ENCODE measurements around the gene SPANXN2. TPM values are rescaled to one million over a fixed set of nuclear protein-coding genes. Genes with fewer than 3 reads are reported as not detected.

The SPANXN2 gene
- total and polyA plus RNA-seq, 4 donors = not detected

GRCh38 chrX:143733866-143734265 is 13.3 kb upstream of the SPANXN2 start (continued):
- TF ChIP-seq CTCF (IDR thresholded peaks at IDR 0.05; ENCODE audit: low read depth, low read length, missing input control) (no peak), HNF4A (conservative IDR thresholded peaks at IDR 0.05) (no peak), RAD21 (IDR thresholded peaks at IDR 0.05) (no peak)
- TF ChIP-seq, protein P1, sequence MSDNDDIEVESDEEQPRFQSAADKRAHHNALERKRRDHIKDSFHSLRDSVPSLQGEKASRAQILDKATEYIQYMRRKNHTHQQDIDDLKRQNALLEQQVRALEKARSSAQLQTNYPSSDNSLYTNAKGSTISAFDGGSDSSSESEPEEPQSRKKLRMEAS (IDR thresholded peaks at IDR 0.05) = no peak

- Histone ChIP-seq H3K4me1 (ENCODE audit: control insufficient read depth in 4 of 4, insufficient read depth in 4 of 4, low read length in 3 of 4) (no peaks in the 10 kb centered on the region), H3K9me3 (ENCODE audit: control insufficient read depth in 4 of 4, low read length in 3 of 4) (no peaks in the 10 kb centered on the region), H3K9ac (ENCODE audit: low read depth in 1 of 2, low read length in 2 of 2) (no peak overlapping the region), H3K4me3 (ENCODE audit: low read depth in 1 of 3, low read length in 3 of 3) (no peak overlapping the region), H3K27ac (ENCODE audit: low read depth in 1 of 2, low read length in 2 of 2) (no peak overlapping the region), H3K36me3 (ENCODE audit: control insufficient read depth in 4 of 4, insufficient read depth in 3 of 4, low read depth in 1 of 4, low read length in 3 of 4) (no peaks in the 10 kb centered on the region), H3K27me3 (ENCODE audit: control insufficient read depth in 4 of 4, insufficient read depth in 4 of 4, low read length in 3 of 4) (no peaks in the 10 kb centered on the region)
- no peak for DNase-seq (ENCODE audit: low spot score)
- 92% methylated on average over 17 of the region's 17 CpGs for WGBS
- no peak for TF ChIP-seq FOXA2 (IDR thresholded peaks at IDR 0.05)
- TF ChIP-seq HNF4A (conservative IDR thresholded peaks at IDR 0.05) = no peak
Measured at GRCh38 chrX:143726296-143726695, 5.7 kb upstream of the SPANXN2 start.

DNA sequence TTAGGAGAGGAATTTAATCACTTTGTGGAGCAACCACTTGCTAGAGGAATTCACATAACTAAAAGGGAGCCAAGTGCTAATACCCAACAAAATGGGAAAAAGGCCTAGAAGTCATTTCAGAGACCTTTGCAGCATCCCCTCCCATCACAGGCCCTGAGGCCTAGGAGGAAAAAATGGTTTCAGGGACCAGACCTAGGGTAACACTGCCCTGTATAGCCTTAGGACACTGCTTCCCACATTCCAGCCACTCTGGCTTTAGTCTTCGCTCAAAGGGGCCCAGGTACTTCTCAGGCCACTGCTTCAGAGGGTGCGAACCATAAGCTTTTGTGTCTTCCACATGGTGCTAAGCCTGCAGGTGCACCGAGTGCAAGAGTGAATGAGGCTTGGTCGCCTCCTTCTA is 19.1 kb downstream of the SPANXN2 start:
- TF ChIP-seq SP1 (IDR thresholded peaks at IDR 0.05) (no peak), NR2F2 (IDR thresholded peaks at IDR 0.05) (no peak), YY1 (IDR thresholded peaks at IDR 0.05) (no peak), CTCF (IDR thresholded peaks at IDR 0.05; ENCODE audit: low read depth, low read length, missing input control) (no peak), FOXA2 (IDR thresholded peaks at IDR 0.05) (no peak), REST (IDR thresholded peaks at IDR 0.05) (no peak), EGR1 (IDR thresholded peaks at IDR 0.05; ENCODE audit: low read depth in 2 of 2) (no peak), RXRA (IDR thresholded peaks at IDR 0.05) (no peak)
- TF ChIP-seq, protein P1 (IDR thresholded peaks at IDR 0.05) = no peak
- no peak for DNase-seq (ENCODE audit: low spot score)
- H3K27ac ChIP-seq (ENCODE audit: low read depth in 1 of 2, low read length in 2 of 2) = no peak overlapping the region
- no peaks in the 10 kb centered on the region for H3K36me3 ChIP-seq (ENCODE audit: control insufficient read depth in 4 of 4, insufficient read depth in 3 of 4, low read depth in 1 of 4, low read length in 3 of 4)
- 75% methylated on average over 4 of the region's 4 CpGs for WGBS
- no peaks in the 10 kb centered on the region for H3K27me3 ChIP-seq (ENCODE audit: control insufficient read depth in 4 of 4, insufficient read depth in 4 of 4, low read length in 3 of 4)
- no peak overlapping the region for H3K9ac ChIP-seq (ENCODE audit: low read depth in 1 of 2, low read length in 2 of 2)
- H3K4me3 ChIP-seq (ENCODE audit: low read depth in 1 of 3, low read length in 3 of 3) = no peak overlapping the region
- no peaks in the 10 kb centered on the region for H3K4me1 ChIP-seq (ENCODE audit: control insufficient read depth in 4 of 4, insufficient read depth in 4 of 4, low read length in 3 of 4)
- peaks cover 0 to 8% (median 2%) of the 10 kb centered on the region in 4 donors for H3K9me3 ChIP-seq (ENCODE audit: control insufficient read depth in 4 of 4, low read length in 3 of 4)

All from liver (tissue), 9 donors.